OCI-LY1 (cell line): ENCODE results near the gene PAK5.

ENCODE experiments used
- H2AFZ ChIP-seq: fragments of 200-600 bp; sonication (generic), shearing (Covaris generic); 2 replicates; pipeline ENCODE4 v1.6.0; 2014; ENCODE audit warnings: antibody characterized with exemption, mild to moderate bottlenecking, low read length
- H3F3A ChIP-seq: fragments of 200-600 bp; sonication (generic), shearing (Covaris generic); 2 replicates; pipeline ENCODE4 v1.6.0; 2014; ENCODE audit warnings: mild to moderate bottlenecking, antibody characterized with exemption, low read length, moderate library complexity; ENCODE audit not compliant: insufficient read depth
- H3K27ac ChIP-seq: fragments of 200-600 bp; sonication (generic); 2 replicates; pipeline ENCODE4 v1.5.1; 2014; ENCODE audit warnings: low read length, mixed run types, mild to moderate bottlenecking, low read depth; ENCODE audit not compliant: poor library complexity, severe bottlenecking
- H3K27me3 ChIP-seq: fragments of 200-600 bp; sonication (generic); 2 replicates; pipeline ENCODE4 v1.6.0; 2014; ENCODE audit warnings: antibody characterized with exemption, mild to moderate bottlenecking, low read length, moderate library complexity; ENCODE audit not compliant: insufficient read depth
- H3K36me3 ChIP-seq: fragments of 200-600 bp; sonication (generic); 2 replicates; pipeline ENCODE4 v1.6.1; 2014; ENCODE audit warnings: mild to moderate bottlenecking, antibody characterized with exemption, low read length, moderate library complexity, mixed read lengths; ENCODE audit not compliant: insufficient read depth
- H3K4me1 ChIP-seq: fragments of 200-600 bp; sonication (generic); 2 replicates; pipeline ENCODE4 v1.5.1; 2014; ENCODE audit warnings: mild to moderate bottlenecking, low read length, moderate library complexity; ENCODE audit not compliant: insufficient read depth, severe bottlenecking
- H3K4me2 ChIP-seq: fragments of 200-600 bp; sonication (generic), shearing (Covaris generic); 2 replicates; pipeline ENCODE4 v1.6.1; 2014; ENCODE audit warnings: low read length
- H3K4me3 ChIP-seq: fragments of 200-600 bp; sonication (generic); 2 replicates; pipeline ENCODE4 v1.5.1; 2014; ENCODE audit warnings: low read length, low read depth, mild to moderate bottlenecking, mixed read lengths; ENCODE audit not compliant: poor library complexity, severe bottlenecking
- H3K79me2 ChIP-seq: fragments of 200-600 bp; shearing (Covaris generic); 2 replicates; pipeline ENCODE4 v1.6.1; 2016; ENCODE audit warnings: mixed run types, low read length, mixed read lengths; ENCODE audit not compliant: insufficient read depth
- H3K9ac ChIP-seq: fragments of 200-600 bp; sonication (generic), shearing (Covaris generic); 2 replicates; pipeline ENCODE4 v1.6.1; 2014; ENCODE audit warnings: mild to moderate bottlenecking, low read length, mixed read lengths
- H3K9me2 ChIP-seq: fragments of 200-600 bp; sonication (generic), shearing (Covaris generic); 2 replicates; pipeline ENCODE4 v1.6.1; 2014; ENCODE audit warnings: low read depth, mild to moderate bottlenecking, low read length, mixed read lengths
- H3K9me3 ChIP-seq: fragments of 200-600 bp; shearing (Covaris generic); 2 replicates; pipeline ENCODE4 v1.6.1; 2014; ENCODE audit warnings: low read length, mixed read lengths
- H4K20me1 ChIP-seq: fragments of 200-600 bp; sonication (generic), shearing (Covaris generic); 2 replicates; pipeline ENCODE4 v1.6.0; 2016; ENCODE audit warnings: mild to moderate bottlenecking, low read length; ENCODE audit not compliant: insufficient read depth
- EZH2 ChIP-seq: fragments of 200-600 bp; sonication (generic), shearing (Covaris generic); IDR thresholded peaks from 2 replicates; pipeline ENCODE4 v1.8.0; 2017; ENCODE audit warnings: borderline replicate concordance, mixed run types, mild to moderate bottlenecking, antibody characterized with exemption, low read length, moderate library complexity, mixed read lengths
- TF ChIP-seq, protein P1 (sequence below): fragments of 200-600 bp; sonication (generic), shearing (Covaris generic); IDR thresholded peaks from 2 replicates; pipeline ENCODE4 v1.5.1; 2017; ENCODE audit warnings: mild to moderate bottlenecking, antibody characterized with exemption, low read length, moderate library complexity, mixed read lengths

PAK5 gene

GRCh38 chr20:9514461-9515213 lies 324.2 kb downstream of the PAK5 start, which contains the start of gene LAMP5:
Gene LAMP5 (plus strand): TSS chr20:9514590. CDS start chr20:9514853, 263 bp downstream.
- no peaks in the 10 kb centered on the region for H4K20me1 ChIP-seq
- no peak within 1 kb of the TSS for H3K9ac ChIP-seq
- H2AFZ ChIP-seq: no peak within 1 kb of the TSS
- H3K4me3 ChIP-seq: no peak within 1 kb of the TSS
- no peaks in the 10 kb centered on the region for H3K27me3 ChIP-seq
- H3K27ac ChIP-seq: no peak within 1 kb of the TSS
- no peaks in the 10 kb centered on the region for H3K4me1 ChIP-seq
- H3K4me2 ChIP-seq: no peak within 1 kb of the TSS
- no peaks in the 10 kb centered on the region for H3F3A ChIP-seq
- TF ChIP-seq, protein P1, sequence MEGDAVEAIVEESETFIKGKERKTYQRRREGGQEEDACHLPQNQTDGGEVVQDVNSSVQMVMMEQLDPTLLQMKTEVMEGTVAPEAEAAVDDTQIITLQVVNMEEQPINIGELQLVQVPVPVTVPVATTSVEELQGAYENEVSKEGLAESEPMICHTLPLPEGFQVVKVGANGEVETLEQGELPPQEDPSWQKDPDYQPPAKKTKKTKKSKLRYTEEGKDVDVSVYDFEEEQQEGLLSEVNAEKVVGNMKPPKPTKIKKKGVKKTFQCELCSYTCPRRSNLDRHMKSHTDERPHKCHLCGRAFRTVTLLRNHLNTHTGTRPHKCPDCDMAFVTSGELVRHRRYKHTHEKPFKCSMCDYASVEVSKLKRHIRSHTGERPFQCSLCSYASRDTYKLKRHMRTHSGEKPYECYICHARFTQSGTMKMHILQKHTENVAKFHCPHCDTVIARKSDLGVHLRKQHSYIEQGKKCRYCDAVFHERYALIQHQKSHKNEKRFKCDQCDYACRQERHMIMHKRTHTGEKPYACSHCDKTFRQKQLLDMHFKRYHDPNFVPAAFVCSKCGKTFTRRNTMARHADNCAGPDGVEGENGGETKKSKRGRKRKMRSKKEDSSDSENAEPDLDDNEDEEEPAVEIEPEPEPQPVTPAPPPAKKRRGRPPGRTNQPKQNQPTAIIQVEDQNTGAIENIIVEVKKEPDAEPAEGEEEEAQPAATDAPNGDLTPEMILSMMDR: no peak
- no peak for TF ChIP-seq EZH2
- no peaks in the 10 kb centered on the region for H3K36me3 ChIP-seq
- no peaks in the 10 kb centered on the region for H3K9me3 ChIP-seq
- no peaks in the 10 kb centered on the region for H3K9me2 ChIP-seq
- H3K79me2 ChIP-seq: no peaks in the 10 kb centered on the region

DNA sequence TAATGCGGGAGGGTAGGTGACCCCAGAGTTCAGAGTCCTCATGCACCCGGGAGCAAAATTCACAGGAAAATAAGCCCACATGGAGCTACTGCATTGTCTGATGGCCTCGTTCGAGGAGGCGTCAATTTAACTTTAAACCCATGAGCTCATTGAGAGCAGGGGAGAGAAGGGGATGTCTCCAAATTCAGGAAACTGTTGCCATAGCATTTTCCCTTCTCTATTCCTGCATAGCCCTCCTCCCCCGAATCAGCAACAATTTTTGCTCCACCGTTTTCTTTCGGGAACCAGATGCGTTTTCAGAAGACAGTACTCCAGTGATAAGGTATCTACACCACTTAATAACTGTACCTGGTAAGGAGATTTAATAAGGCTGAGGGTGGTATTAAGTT lies 324.8 kb downstream of the PAK5 start:
- no peaks in the 10 kb centered on the region for H3K4me1 ChIP-seq
- H3K9me3 ChIP-seq: no peaks in the 10 kb centered on the region
- no peaks in the 10 kb centered on the region for H3K36me3 ChIP-seq
- TF ChIP-seq, protein P1: no peak
- TF ChIP-seq EZH2: no peak
- no peaks in the 10 kb centered on the region for H3K79me2 ChIP-seq
- no peaks in the 10 kb centered on the region for H3K27me3 ChIP-seq
- H3F3A ChIP-seq: no peaks in the 10 kb centered on the region
- no peaks in the 10 kb centered on the region for H4K20me1 ChIP-seq
- no peak overlapping the region for H3K9ac ChIP-seq
- H3K4me2 ChIP-seq: no peak overlapping the region
- no peaks in the 10 kb centered on the region for H3K9me2 ChIP-seq
- no peak overlapping the region for H3K4me3 ChIP-seq
- no peak overlapping the region for H3K27ac ChIP-seq
- no peak overlapping the region for H2AFZ ChIP-seq

DNA sequence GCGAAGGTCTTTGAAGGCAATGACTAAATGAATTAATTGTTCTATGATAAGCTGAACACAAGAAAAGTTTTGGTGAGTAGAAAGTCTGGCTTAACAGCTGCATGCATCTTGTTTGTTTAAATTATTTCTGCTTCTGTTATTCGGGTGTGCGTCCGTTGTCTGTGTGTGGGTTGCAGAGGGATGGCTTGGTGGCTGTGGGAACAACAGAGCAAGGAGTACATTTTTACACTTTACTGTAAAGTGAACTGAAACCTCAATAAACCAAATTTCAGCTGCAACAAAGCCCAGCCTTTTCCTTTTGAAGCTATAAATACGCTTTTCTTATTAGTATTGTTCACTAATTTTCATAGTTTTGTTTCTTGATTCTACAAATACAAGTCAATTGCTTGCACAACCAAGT lies 328.0 kb downstream of the PAK5 start:
- no peaks in the 10 kb centered on the region for H3K36me3 ChIP-seq
- H3K27ac ChIP-seq: no peak overlapping the region
- TF ChIP-seq, protein P1: no peak
- no peak for TF ChIP-seq EZH2
- H3F3A ChIP-seq: no peaks in the 10 kb centered on the region
- no peaks in the 10 kb centered on the region for H3K9me3 ChIP-seq
- H3K4me3 ChIP-seq: no peak overlapping the region
- H3K9ac ChIP-seq: no peak overlapping the region
- H3K27me3 ChIP-seq: no peaks in the 10 kb centered on the region
- H3K4me2 ChIP-seq: no peak overlapping the region
- no peaks in the 10 kb centered on the region for H3K79me2 ChIP-seq
- H2AFZ ChIP-seq: no peak overlapping the region
- H4K20me1 ChIP-seq: no peaks in the 10 kb centered on the region
- H3K9me2 ChIP-seq: no peaks in the 10 kb centered on the region
- no peaks in the 10 kb centered on the region for H3K4me1 ChIP-seq
